Mammary epithelial cell (primary cell): ENCODE data around the gene NPPB.

Experiments used
- CTCF ChIP-seq, 2 donors: IDR thresholded peaks in 1 of 2; conservative IDR thresholded peaks in 1 of 2; 2 replicates each; pipeline ENCODE4 v1.5.1; 2011 to 2012; ENCODE audit warnings: inconsistent platforms in 2 of 2, low read length in 2 of 2, mild to moderate bottlenecking in 2 of 2, control low read depth in 1 of 2, low read depth in 1 of 2; ENCODE audit not compliant: insufficient read depth in 1 of 2; ENCODE audit errors: extremely low read depth in 1 of 2
- EZH2 ChIP-seq: IDR thresholded peaks from 2 replicates; pipeline ENCODE4 v1.6.1; 2012; ENCODE audit warnings: low read length, inconsistent platforms, borderline replicate concordance

DNA sequence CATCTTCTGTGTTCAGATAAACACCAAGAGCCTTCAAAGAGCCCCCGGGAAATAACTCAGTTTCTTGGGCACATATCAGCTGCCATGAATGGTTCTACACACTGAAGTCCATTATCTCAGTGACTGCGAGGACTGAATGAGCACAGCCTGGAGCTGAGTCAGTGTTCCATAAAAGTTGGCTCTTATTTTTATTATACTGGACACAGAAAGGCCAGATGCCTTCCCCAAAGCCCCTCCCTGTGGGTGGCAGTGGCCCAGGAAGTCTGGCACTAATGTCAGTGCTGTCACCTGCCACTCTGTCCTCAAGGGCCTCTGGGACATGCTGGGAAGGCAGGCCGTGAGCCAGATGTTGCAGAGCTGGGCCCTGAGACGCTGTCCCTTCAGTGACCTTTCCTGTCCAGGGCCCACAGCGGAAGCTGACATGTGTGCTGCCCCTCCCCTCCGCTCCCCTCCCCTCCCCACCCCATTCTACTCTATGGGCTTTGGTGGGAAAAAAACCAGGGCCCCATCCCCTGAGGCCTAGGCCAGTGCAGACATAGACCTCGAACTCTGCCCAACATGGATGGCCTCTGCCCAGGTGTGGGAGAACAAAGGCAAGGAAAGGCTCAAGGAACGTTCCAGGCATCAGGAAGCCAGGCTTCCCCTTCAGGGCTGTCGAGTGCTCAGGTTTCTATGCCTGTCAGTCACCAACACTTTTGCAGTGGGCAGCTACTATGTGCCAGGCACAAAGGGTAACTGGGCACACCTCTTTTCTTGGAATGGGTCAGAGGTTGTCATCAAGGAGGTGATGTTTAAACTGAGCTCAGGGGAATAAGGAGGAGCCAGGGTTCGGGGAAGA is 22.4 kb upstream of the NPPB start:
- TF ChIP-seq CTCF (conservative IDR thresholded peaks at IDR 0.05 in 1 of 2, IDR thresholded peaks at IDR 0.05 in 1 of 2; ENCODE audit: extremely low read depth in 1 of 2, insufficient read depth in 1 of 2, low read depth in 1 of 2, low read length in 2 of 2) (no peak), EZH2 (no peak)
